Pancreas (tissue), 10 donors: ENCODE measurements around the gene EYA4. TPM values are rescaled to one million over a fixed set of nuclear protein-coding genes. Genes with fewer than 3 reads are reported as not detected.

Experiments
- ATAC-seq, 4 donors: fragments of 200-7000 bp; cut with Tn5 transposase; one replicate each; pipeline versions ENCODE4 v1.8.0 to v1.9.1; 2020; ENCODE audit warnings: mild to moderate bottlenecking in 4 of 4, moderate library complexity in 4 of 4
- DNase-seq, 6 donors: peaks; one replicate each; pipeline ENCODE4 v3.0.0-alpha.2; 2020
- FAIRE-seq: peaks from 2 replicates; lab custom pipeline; 2012; peaks lifted over from hg19 to GRCh38; lab: Jason Lieb, UNC
- H3K27ac ChIP-seq, 4 donors: fragments of 200-600 bp; sonication (generic); 1 replicate in 3 of 4; 2 replicates in 1 of 4; pipeline versions ENCODE4 v1.5.0 to v1.8.0; 2020
- H3K27me3 ChIP-seq, 4 donors: fragments of 200-600 bp; one replicate each; pipeline ENCODE4 v1.8.0; 2021
- H3K36me3 ChIP-seq, 3 donors: fragments of 200-600 bp; sonication (generic) in 1 of 3; one replicate each; pipeline versions ENCODE4 v1.5.0 to v1.8.0; 2020 to 2021
- H3K4me1 ChIP-seq, 3 donors: fragments of 200-600 bp; one replicate each; pipeline ENCODE4 v1.8.0; 2021
- H3K4me3 ChIP-seq, 4 donors: fragments of 200-600 bp; sonication (generic) in 2 of 4; one replicate each; pipeline versions ENCODE4 v1.5.0 to v1.8.0; 2020 to 2021
- H3K9me3 ChIP-seq, 4 donors: fragments of 200-600 bp; one replicate each; pipeline ENCODE4 v1.8.0; 2021
- CTCF ChIP-seq, 4 donors: fragments of 200-600 bp; sonication (generic) in 3 of 4; IDR thresholded peaks; one replicate each; pipeline versions ENCODE4 v1.5.0 to v1.8.0; 2021; ENCODE audit warnings: antibody characterized with exemption in 4 of 4
- WGBS, 2 donors: extraction: QIAGEN DNeasy Blood & Tissue Kit; methylation state at CpG; one replicate each; pipeline ENCODE4 v1.1.7; 2013; 5-methylcytosine and 5-hydroxymethylcytosine counted together
- intact Hi-C, 3 donors: fragments of 100-400 bp; cut with DNase I; formaldehyde crosslinking; loops; one replicate each; pipeline versions ENCODE4 v1.11.1 to v1.14.2; 2022
- polyA plus RNA-seq, 2 donors: library from polyadenylated mRNA; stranded (reverse); fragments of 200-250 nt; gene quantifications; one replicate each; pipeline ENCODE4 v1.2.3, GENCODE V29; 2013
- total RNA-seq, 6 donors: library from RNA; stranded (reverse); fragmentation: NEBNext Ultra II Directional in 4 of 6; extraction: Animal tissue kit (Norgen Biotek cat#: 25700) in 4 of 6; gene quantifications; one replicate each; pipeline versions ENCODE4 v1.2.1 to v1.2.4, GENCODE V29; 2021 to 2023
- donor health status: healthy with polysubstance abuse.
- donor health status: DM: no; HTN: no; CAD: no; lungs with moderate emphysema.
- donor health status: DM: no; HTN: no; CAD: no.
- donor health status: control.
- donor health status: control.
- donor health status: Bipolar disorder and iron deficiency.
- donor health status: DM: yes; HTN: yes; CAD: no.
- donor health status: DM: no; HTN: no; CAD: no.
- donor health status: DM: no; HTN: no; CAD: no.
- donor health status: DM: yes; HTN: yes; CAD: no.

EYA4 gene
- total and polyA plus RNA-seq, 8 donors: 0.08 to 1.3 (median 0.19) TPM

- Histone ChIP-seq H3K36me3 (no peaks in the 10 kb centered on the region), H3K9me3 (no peaks in the 10 kb centered on the region), H3K4me3 (no peak overlapping the region), H3K27ac (no peak overlapping the region), H3K4me1 (no peaks in the 10 kb centered on the region), H3K27me3 (no peaks in the 10 kb centered on the region)
- DNase-seq (no peak), FAIRE-seq (no peak), ATAC-seq (peak in 1 of 4 donors; percentile 43)
- no peak for TF ChIP-seq CTCF (IDR thresholded peaks at IDR 0.05)
- intact Hi-C loops: no loop called here
- 44 to 75% methylated on average over 3 of the region's 3 CpGs for WGBS, 2 donors
These were observed 13.5 kb downstream of the EYA4 start for GRCh38 chr6:133254552-133255228.

GRCh38 chr6:133257545-133258105, 16.5 kb downstream of the EYA4 start:
- TF ChIP-seq CTCF (IDR thresholded peaks at IDR 0.05): no peak
- FAIRE-seq (no peak), DNase-seq (no peak), ATAC-seq (no peak)
- no peak overlapping the region for H3K27ac ChIP-seq
- H3K4me3 ChIP-seq: no peak overlapping the region
- H3K4me1 ChIP-seq: no peaks in the 10 kb centered on the region
- intact Hi-C loops: no loop called here
- no peaks in the 10 kb centered on the region for H3K36me3 ChIP-seq
- H3K27me3 ChIP-seq: no peaks in the 10 kb centered on the region
- no peaks in the 10 kb centered on the region for H3K9me3 ChIP-seq
- 35 to 64% methylated on average over 5 of the region's 5 CpGs for WGBS, 2 donors

- ATAC-seq (no peak), FAIRE-seq (no peak), DNase-seq (no peak)
- H3K4me3 ChIP-seq: no peak overlapping the region
- no peaks in the 10 kb centered on the region for H3K27me3 ChIP-seq
- TF ChIP-seq CTCF (IDR thresholded peaks at IDR 0.05): no peak
- no peaks in the 10 kb centered on the region for H3K9me3 ChIP-seq
- intact Hi-C loops: no loop called here
- no peaks in the 10 kb centered on the region for H3K36me3 ChIP-seq
- no peak overlapping the region for H3K27ac ChIP-seq
- H3K4me1 ChIP-seq: no peaks in the 10 kb centered on the region
These were observed 18.4 kb downstream of the EYA4 start for GRCh38 chr6:133259561-133259960.

- no peak overlapping the region for H3K4me3 ChIP-seq
- no peak for FAIRE-seq
- H3K9me3 ChIP-seq: no peaks in the 10 kb centered on the region
- intact Hi-C loops: no loop called here
- WGBS, 2 donors: 49 to 71% methylated on average over 2 of the region's 2 CpGs
- H3K4me1 ChIP-seq: no peaks in the 10 kb centered on the region
- no peaks in the 10 kb centered on the region for H3K36me3 ChIP-seq
- H3K27me3 ChIP-seq: no peaks in the 10 kb centered on the region
- TF ChIP-seq CTCF (IDR thresholded peaks at IDR 0.05): no peak
- DNase-seq: no peak
- no peak overlapping the region for H3K27ac ChIP-seq
- no peak for ATAC-seq
These were observed 21.6 kb downstream of the EYA4 start for GRCh38 chr6:133262804-133263203.

GRCh38 chr6:133265066-133265465, 23.9 kb downstream of the EYA4 start:
- no peak for FAIRE-seq

More at GRCh38 chr6:133265066-133265465, 23.9 kb downstream of the EYA4 start:
- intact Hi-C loops: no loop called here
- Histone ChIP-seq H3K27ac (no peak overlapping the region), H3K4me1 (no peaks in the 10 kb centered on the region), H3K27me3 (no peaks in the 10 kb centered on the region), H3K9me3 (no peaks in the 10 kb centered on the region), H3K4me3 (no peak overlapping the region), H3K36me3 (no peaks in the 10 kb centered on the region)
- TF ChIP-seq CTCF (IDR thresholded peaks at IDR 0.05): no peak
- WGBS, 2 donors: 66 to 72% methylated on average over 4 of the region's 4 CpGs
- DNase-seq (no peak), ATAC-seq (no peak)
